ENCODE measurements around the gene MUC2.
A peak's percentile ranks its signal among the peaks of the same experiment; 100 is the strongest.

Gene MUC2

DNA sequence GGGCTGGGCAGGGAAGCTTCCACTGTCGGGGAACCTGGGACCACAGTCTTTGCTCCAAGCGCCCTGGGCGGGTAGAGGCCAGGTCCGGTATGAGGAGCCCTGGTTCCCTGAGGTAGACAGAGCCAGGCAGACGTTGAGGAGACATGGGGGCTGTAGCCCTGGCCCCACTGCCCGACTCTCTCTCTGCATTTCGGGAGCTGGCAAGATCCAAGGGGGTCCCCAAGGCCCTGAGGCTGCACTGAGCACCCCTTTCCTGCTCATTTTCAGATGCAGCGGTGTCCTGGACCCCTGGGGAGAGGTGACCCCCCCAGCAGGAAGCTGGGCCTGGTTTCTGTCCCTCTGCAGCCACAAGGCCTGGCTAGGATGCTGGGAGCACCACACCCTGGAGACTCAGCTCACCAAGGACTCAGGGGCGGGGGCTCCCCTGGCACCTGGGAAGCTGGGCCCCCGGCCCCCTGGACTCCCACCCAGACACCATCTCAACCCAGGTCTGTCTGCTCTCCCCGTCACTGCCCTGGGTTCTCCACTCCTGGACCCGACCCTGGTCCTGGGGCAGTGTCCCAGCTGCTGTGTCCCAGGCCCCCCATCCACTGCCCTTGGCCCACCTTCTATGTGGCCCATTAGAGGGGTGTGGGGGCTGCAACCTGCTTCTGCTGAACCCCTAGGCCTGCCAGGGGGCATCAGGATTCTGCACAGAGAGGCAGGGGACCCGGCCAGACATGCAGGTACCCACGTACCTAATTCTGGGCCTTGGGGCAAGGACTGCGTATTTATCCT is 23.1 kb upstream of the MUC2 start:
- no peak for DNase-seq (ENCODE audit: low spot score)

DNA sequence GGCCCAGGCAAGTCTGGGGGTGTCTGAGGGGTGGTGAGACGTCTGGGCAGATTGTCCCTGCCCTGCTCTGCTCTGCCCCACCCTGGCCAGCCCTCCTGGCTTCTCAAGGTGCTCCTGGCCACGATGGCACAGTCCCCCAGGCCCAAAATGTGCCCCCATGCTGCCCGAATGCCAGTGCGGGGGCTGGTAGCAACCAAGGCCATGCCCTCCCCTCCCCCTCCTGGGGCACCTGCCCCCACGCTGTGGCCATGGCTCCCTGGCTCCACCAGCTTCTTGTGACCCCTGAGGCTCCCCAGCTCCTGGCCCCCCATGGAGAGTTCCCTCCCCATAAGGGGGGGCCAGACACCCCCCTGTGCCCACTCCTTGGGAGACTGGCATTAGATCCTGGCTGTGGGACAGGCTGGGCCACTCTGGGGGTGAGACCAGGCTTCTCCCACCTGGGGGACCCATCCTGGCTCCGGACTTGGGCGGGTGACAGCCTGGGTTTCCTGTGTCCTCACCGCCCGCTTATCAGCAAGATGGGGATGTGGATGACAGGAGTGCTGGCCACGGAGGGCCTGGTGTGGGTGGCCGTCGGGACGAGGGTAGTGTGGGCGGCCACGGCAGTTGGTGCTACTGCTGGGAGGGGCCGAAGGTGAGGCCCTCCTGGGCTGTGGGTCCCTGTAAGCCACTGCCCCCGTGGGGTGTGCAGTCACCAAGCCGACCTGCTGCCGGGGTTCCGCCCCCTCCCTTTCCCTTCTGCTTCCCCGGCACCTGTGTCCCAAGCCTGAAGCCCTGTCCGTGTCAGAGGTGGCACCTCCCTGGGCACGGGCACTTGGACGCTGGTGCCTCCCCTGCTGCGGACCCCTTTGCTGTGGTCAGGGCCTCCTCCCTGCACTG is 22.3 kb upstream of the MUC2 start:
- no peak for DNase-seq (ENCODE audit: low spot score)

DNA sequence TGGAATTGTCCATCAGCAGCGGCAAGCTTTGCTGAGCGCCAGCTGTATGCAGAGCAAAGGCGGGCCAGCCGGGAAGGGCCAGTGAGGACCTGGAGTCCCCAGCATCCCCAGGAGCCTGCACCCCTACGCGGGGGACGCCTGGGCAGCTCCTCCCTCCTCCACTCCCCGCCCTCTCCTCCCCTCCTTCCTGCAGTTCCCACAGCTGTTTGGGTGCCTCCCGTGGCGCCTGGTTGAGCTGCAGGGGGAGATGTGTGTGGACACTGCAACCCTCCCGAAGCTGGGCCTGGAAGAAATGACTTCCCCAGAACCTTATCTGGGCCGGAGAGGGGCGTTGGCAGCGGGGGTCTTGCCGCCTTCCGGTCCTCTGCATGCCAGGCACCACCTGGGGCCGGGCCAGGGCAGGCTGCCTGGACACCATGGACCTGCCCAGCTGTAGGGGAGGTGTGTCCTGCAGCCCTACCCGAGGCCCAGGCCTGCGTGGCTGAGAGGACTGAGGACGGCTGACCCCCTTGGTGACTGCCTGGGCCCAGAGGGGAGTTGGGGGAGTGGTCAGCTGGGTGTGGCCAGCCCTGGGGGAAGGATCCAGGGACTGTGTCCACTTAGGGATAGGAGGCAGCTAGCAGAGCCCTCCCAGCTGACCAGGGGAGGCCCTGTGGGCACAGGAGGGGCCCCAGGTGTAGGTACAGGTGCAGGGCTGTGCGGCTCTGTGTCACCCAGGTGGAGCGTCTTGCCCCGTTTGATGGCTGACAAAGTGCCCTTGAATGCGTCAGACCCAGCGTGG is 21.4 kb upstream of the MUC2 start:
- DNase-seq (ENCODE audit: low spot score) = no peak

DNA sequence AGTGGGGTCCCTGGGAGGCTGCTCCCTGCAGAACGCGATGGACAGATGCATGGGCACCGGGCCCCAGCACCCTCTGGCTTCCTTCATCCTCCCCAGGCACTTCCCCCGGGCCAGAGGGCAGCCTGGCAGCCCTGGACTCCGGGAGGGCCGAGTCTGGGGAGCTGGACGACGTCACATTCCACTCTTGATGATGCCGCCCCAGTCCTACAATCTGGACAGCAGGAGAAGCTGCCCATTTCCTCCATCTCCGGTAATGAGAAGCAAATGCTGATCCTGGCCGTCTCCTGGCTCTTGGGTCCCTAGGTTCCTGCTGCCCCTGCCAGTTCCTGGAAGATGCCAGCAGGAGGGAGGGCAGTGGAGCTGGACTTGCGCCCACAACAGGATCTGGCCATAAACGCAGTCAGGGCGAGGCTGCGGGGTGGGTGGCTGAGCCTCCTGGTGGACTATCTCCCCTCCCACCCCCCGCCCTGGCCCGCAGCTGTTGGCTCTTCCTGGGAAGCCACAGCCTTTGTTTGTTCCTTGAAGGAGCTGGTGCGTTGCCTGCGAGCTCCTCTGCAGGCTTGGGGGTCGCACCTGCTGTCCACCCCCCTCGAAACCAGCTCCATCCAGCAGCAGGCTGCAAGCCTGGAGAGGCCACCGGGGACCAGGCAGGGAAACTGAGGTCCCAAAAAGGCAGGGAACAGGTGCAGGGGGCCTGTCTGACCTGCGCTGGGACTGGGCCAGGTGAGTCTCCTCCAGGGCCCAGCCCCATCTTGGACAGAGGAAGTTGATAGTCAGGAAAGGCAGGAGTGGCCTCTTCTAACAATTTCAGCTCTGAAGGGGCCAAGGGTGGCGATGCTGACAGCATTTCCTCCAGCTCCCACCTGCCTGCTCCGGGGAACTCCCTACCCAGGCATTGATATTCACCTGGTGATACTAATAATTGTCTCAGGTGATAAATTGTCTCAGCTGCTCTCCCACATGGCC is 20.2 kb upstream of the MUC2 start:
- peak; percentile 65 for DNase-seq (ENCODE audit: low spot score)

DNA sequence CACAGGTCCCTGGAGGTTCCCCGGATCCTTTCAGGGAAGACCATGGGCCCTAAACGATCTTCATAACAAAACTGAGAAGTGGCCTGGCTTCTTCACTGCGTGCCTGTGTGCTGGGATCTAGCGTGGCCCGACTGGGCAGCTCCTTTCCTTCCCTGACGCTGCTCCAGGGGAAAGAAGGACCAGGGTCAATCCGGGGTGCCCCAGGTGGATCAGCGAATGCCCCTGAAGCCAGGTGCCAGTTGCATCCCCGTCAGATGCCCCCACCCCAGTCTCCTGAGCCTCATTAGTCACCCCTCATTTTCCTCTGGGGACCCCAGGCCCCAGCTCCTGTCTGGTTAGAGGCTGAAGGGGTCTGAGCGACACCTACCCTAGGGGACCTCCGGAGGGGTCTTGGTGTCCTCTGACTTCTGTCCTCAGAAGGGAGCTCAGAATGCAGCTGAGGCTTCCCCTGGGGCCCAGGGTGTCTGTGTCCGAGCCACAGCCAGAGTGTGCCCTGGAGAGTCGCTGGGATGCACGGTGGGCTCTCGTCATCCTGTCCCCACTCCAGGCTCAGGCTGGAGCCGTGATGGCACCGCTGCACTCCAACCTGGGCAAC is 19.5 kb upstream of the MUC2 start:
- no peak for DNase-seq (ENCODE audit: low spot score)

DNA sequence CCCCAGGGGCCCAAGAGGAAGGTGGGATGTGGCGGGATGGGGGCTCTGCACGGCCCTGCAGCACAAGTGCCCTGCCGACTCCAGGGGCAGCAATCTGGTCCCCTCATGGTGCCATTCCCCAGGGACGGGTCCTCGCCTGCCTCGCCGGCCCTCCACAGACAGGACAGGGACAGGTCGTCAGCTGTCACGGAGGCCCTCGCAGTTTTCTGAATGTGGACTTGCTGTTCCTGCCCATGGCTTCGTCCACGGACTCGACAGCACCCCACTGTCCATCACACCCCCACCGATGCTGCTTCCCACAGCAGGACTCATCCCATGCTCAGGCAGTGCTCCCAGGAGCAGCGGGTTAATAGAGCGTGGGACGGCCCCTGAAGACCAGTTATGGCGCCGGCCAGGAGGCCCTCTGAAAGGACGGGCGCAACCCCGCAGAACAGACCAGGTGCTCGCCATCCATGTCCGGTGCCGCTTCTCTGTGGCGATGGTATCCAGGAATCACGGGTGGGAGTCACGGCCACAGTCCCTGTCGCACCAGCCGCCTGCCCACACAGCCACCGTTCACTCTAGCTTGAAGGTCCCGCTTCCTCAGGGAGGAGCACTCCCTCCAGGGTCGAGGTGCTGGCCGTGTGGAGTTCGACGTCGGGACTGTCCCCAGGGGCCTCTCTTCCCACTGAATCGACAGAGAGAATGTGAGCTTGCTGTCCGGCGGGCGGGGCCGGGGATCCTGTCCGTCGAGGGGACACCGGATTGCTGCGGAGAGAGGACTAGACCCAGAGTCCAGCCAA is 18.5 kb upstream of the MUC2 start:
- peak; percentile 52 for DNase-seq (ENCODE audit: low spot score)

DNA sequence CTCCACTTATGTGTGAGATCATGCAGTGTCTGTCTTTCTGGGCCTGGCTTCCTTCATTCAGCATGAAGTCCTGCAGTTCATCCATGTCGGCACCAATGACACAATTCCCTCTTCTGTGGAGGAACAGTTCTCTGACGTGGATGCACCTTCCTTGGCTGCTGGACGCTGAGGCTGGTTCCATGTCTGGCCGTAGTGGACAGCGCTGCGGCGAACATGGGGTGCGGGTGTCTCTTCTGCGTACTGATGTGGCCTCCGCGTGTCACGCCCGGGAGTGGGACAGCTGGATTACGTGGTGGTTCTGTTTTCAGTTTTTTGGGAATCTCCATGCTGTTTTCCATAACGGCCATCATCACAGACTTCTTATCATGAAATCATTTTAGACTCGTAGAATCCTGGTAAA is 16.9 kb upstream of the MUC2 start:
- no peak for DNase-seq (ENCODE audit: low spot score)

DNA sequence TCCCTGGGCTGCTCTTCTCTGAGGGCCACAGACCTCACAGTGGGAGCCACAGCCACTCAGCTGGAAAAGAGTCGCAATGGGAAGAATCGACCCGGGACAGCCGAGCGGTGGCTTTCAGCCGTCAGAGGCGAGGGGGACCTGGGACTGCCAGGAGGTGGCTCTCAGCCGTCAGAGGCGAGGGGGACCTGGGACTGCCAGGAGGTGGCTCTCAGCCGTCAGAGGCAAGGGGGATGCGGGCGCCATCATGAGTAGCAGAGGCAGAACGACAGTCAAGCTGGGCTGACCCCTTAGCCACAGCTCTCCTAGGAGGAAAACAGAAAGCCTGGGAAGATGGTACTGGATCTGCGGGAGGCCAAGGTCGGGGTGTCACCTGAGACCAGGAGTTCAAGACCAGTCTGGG is 14.9 kb upstream of the MUC2 start:
- no peak for DNase-seq (ENCODE audit: low spot score)

DNA sequence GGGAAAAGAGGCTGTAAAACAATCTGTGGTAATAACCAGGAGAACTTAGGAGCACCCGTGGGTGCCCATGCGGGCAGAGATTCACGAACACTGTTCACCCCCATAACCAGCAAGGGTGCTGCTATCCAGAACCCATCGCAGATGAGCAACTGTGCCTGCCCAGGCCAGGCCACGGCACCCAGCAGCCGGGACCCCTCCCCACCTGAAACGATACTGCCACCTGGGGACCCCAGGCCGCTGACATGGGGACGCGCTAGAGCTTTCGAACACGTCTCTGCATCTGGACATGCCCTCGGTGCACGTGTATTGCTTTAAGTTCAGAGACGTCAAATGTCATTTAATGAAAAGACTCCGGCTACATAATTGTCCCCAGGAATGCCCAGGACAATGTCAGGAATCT is 14.3 kb upstream of the MUC2 start:
- DNase-seq (ENCODE audit: low spot score) = no peak

DNA sequence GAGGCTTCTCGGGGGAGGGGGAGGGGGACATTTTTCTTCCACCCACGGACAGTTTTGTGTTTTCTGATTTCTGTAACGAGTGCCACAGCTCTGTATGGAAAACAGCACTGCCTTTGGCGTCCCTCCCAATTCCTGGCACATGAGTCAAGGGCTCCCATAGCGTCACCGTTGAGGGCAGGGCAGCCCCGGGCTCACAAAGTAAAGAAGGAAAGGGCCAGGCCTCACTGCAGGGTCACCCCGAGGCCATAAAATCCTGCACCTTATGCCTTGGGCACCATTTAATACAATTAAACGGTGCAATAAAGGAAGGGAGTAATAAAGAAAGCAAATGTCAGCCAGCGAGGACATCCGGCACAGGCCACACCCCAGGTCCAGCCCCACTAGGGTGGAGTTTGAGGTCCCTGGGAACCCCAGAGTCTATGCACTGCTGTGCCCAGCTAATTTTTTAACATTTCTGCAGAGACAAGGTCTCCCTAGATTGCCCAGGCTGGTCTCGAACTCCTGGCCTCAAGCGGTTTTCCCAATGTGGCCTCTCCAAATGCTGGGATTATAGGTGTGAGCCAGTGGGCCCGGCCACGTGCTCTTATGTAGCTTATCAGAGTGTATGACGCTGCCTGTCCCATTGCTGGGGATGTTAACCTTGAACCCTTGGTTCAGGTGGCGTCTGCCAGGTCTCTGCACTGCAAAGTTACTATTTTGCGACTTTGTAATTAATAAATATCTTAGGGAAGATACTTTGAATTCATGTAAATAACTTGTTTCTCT is 13.6 kb upstream of the MUC2 start:
- no peak for DNase-seq (ENCODE audit: low spot score)

DNA sequence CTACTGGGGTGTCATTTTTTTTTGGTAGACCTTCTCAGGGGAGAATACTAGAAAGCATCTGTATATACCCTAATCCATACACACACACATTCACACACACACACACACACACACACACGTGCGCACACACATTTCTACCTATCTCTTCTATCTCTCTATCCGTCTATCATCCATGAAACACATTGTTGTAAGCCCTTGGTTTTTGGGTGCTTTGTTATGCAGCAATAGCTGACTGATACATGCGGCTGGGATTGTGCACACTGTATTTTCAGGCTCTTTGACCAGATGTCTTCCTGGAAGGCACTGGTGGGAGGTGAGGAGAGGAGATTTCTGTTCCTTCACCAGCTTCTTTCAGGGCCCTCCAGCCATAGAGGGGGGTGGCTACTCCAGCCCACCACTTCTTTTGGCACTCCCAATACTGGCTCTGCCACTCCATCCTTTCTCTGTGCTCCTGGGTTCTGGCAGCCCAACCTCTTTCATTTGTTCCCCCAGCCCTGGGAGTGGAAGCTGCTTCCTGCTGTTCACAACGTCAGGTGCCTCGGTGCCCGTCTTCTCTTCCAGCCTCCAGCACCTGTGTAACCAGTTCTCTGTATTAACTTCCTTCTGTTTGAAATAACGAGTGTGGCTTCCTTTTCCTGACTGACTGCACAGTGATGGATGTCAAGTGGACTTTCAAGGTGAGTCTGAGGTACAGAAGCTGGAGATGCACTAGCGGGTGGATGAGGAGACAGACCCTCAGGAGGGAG is 12.4 kb upstream of the MUC2 start:
- peak; percentile 51 for DNase-seq (ENCODE audit: low spot score)

DNA sequence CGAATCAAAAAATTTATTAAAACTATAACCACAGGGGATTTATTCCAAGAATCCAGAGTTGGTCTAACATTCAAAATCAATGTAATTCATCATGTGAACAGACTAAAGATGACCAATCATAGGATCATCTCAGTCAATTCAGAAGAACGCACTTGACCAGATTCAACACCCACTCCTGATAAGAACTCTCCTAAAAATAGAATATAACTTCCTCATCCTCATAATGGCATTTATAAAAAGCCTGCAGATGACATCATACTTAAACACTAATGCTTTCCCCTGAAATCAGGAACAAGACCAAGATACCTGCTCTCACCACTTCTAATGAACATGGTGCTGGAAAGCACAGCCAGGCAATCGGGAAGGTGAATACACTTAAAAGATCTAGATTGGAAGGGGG is 10.5 kb upstream of the MUC2 start:
- DNase-seq (ENCODE audit: low spot score) = no peak

DNA sequence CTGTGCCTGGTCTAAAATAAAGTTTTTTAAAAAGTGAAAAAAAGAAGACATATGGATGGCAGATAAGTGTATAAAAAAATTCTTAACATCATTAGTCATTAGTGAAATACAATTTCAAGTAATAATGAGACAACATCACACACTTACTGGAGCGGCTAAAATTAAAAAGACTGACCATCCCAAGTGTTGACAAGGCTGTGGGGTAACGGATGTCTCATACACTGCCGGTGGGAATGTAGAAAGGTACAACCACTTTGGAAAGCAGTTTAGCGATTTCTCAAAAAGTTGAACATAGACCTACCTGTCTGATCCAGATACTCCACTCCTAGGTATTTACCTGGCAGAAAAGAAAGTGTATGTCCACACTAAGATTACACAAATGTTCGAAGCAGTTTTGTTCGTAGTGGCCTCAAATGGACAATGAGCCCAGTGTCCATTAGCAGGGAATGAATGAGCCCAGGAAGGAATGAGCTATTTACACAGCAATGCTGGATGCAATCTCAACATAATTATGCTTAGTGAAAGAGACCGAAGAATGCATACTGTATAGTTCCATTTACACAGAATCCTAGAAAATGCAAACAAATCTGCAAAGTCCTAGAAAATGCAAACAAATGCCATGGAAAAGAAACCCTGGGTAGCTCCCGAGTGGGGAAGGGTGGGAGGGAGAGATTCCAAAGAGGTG is 6.7 kb upstream of the MUC2 start:
- DNase-seq (ENCODE audit: low spot score) = no peak

DNA sequence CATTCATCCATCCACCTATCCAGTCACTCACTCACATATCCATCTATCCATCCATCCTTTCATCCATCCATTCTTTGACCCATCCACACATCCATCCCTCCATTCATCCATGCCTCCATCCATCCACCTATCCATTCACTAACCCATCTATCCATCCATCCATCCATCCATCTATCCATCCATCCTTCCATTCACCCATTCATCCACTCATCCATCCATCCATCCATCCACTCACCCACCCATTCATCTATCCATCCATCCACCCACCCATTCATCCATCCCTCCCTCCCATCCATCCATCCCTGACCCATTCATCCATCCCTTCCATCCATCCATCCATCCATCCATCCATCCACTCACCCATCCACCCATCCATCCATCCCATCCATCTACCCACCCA is 4.9 kb upstream of the MUC2 start:
- no peak for DNase-seq (ENCODE audit: low spot score)

DNA sequence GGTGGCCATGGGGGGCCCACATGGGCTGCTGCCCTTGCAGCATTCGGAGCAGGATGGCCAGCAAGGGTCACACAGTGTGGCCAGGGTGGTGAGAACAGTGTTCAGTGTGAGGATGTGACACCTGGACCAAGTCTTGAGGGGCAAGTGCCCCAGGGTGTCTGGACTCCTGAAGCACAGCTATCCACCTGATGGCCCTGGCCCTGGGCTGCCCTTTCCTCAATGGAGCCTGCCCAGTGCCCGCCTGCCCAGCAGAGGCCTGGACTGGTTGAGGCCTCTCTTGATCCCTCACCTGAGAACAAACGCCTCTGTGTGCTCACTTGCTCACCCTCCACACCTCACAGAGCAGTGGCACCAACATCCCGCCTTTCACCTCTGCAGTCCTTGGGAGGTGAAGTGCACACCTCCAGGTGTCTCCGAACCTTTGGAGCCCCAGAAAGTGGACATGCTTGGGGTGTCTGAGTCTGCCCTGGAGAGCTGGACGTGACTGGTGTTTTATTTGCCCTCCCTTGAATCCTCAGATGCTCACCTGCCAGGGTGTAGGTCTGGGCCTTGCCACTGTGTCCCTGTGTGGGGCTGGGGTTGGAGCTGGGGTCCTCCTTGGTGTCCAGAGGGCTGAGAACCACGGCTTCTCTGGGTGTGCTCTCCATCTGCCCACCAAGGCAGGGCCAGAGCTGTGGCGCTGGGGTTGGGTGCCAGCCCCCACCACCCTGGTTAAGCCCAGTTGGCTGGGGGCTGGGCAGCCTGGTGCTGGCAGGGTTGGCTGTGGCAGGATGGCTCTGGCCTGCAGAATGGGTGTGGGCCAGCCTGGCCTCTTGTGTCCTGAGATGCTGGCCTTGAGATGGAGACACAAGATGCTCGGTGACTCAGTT is 3.8 kb upstream of the MUC2 start:
- no peak for DNase-seq (ENCODE audit: low spot score)

DNA sequence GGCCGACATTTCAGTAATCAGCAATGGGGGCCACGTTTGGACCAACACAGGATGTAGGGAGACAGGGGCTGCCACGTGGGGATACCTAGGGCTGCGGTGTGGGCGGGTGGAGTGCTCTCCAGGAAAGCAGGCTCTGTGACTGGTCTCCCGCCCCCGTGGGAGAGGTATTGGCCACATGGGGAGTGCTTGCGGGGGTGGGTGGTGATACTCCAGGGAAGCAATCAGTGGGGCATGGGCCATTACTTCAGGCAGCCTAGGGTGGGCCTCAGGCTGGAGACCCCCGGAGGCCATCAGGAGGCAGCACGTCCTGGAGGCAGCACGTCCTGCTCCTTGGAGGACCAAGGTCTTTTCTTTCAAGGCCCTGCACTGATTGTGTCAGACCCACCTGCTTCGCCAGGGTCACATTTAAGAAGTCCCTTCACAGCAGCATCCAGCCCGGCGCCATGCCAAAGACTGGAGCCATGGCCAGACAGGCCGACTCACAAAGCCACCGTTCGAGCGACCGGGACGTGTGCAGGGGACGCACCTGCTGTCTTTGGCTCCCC is 3.0 kb upstream of the MUC2 start:
- DNase-seq (ENCODE audit: low spot score) = no peak
